Thyroid gland (tissue), 4 donors: ENCODE data around the gene PSMD1.

ENCODE experiments used
- CTCF ChIP-seq, 6 experiments: fragments of 200-600 bp in 3 of 6; fragments of 450-650 bp in 3 of 6; sonication (generic) in 3 of 6; IDR thresholded peaks; one replicate each; pipeline ENCODE4 v1.5.1; 2016 to 2019; ENCODE audit warnings: antibody characterized with exemption in 6 of 6, mild to moderate bottlenecking in 2 of 6, inconsistent platforms in 1 of 6, moderate library complexity in 1 of 6
- POLR2A ChIP-seq, 2 donors: fragments of 450-650 bp; IDR thresholded peaks; one replicate each; pipeline ENCODE4 v1.6.1; 2017; ENCODE audit warnings: antibody characterized with exemption in 2 of 2, mild to moderate bottlenecking in 2 of 2, moderate library complexity in 1 of 2

GRCh38 chr2:231138699-231139098 is 82.0 kb downstream of the PSMD1 start:
- TF ChIP-seq CTCF (IDR thresholded peaks at IDR 0.05) (no peak), POLR2A (IDR thresholded peaks at IDR 0.05) (no peak)
